Ovary (tissue), 9 donors: ENCODE measurements around the gene ZNF76. TPM values are rescaled to one million over a fixed set of nuclear protein-coding genes. Genes with fewer than 3 reads are reported as not detected.

Experiments
- DNase-seq, 5 donors: peaks; one replicate each; pipeline ENCODE4 v3.0.0-alpha.2; 2019 to 2020
- H3K27ac ChIP-seq, 2 donors: fragments of 200-600 bp; one replicate each; pipeline versions ENCODE4 v1.5.1 to v1.8.0; 2019 to 2022
- H3K27me3 ChIP-seq: fragments of 200-600 bp; one replicate; pipeline ENCODE4 v1.8.0; 2022
- H3K36me3 ChIP-seq: fragments of 200-600 bp; sonication (generic); one replicate; pipeline ENCODE4 v1.5.1; 2019
- H3K4me1 ChIP-seq: one replicate; pipeline ENCODE4 v1.8.1; 2013; ENCODE audit warnings: mild to moderate bottlenecking, moderate library complexity; ENCODE audit not compliant: insufficient read depth
- H3K4me3 ChIP-seq: fragments of 200-600 bp; sonication (generic); one replicate; pipeline ENCODE4 v1.5.1; 2017
- H3K9me3 ChIP-seq, 2 donors: fragments of 200-600 bp in 1 of 2; sonication (generic) in 1 of 2; one replicate each; pipeline versions ENCODE4 v1.5.1 to v1.8.1; 2013 to 2019; ENCODE audit warnings: mild to moderate bottlenecking in 1 of 2, moderate library complexity in 1 of 2
- CTCF ChIP-seq, 3 donors: fragments of 450-650 bp in 2 of 3; fragments of 200-600 bp in 1 of 3; IDR thresholded peaks; one replicate each; pipeline versions ENCODE4 v1.5.1 to v1.8.0; 2016 to 2022; ENCODE audit warnings: antibody characterized with exemption in 3 of 3, mild to moderate bottlenecking in 1 of 3
- EP300 ChIP-seq: sonication (generic); formaldehyde crosslinking; IDR thresholded peaks from one replicate; pipeline ENCODE4 v1.6.1; 2017; ENCODE audit warnings: antibody characterized with exemption
- POLR2A ChIP-seq: fragments of 450-650 bp; IDR thresholded peaks from one replicate; pipeline ENCODE4 v1.6.1; 2017; ENCODE audit warnings: antibody characterized with exemption, mild to moderate bottlenecking, moderate library complexity
- WGBS, 3 donors: extraction: QIAGEN DNeasy Blood & Tissue Kit in 1 of 3; methylation state at CpG; one replicate each; pipeline versions ENCODE4 v1.1.5 to v1.1.7; 2013 to 2017; 5-methylcytosine and 5-hydroxymethylcytosine counted together
- intact Hi-C, 4 donors: fragments of 100-400 bp; cut with DNase I; formaldehyde crosslinking; loops; one replicate each; pipeline versions ENCODE4 v1.11.0 to v1.15.1; 2022 to 2023
- polyA plus RNA-seq, 2 donors: library from polyadenylated mRNA; stranded (reverse); fragments of 200-250 nt in 1 of 2; fragments of 350-450 nt in 1 of 2; fragmentation: Illumina TruSeq in 1 of 2; extraction: RNeasy Lipid Tissue Mini Kit (QIAGEN cat#74804) in 1 of 2; gene quantifications; one replicate each; pipeline ENCODE4 v1.2.3, GENCODE V29; 2013 to 2014
- total RNA-seq, 7 donors: library from RNA; depleted of rRNA in 2 of 7; stranded (reverse); fragments of >200 nt in 2 of 7; fragmentation: NEBNext Ultra II Directional in 3 of 7; extraction: Animal tissue kit (Norgen Biotek cat#: 25700) in 3 of 7; gene quantifications; one replicate each; pipeline versions ENCODE4 v1.1.0 to v1.2.4, GENCODE V29; 2016 to 2023
- donor health status: DM: no; HTN: no; CAD: no; lungs with moderate emphysema.
- donor health status: DM: no; HTN: no; CAD: no.
- donor health status: Bipolar disorder and iron deficiency.
- donor health status: DM: yes; HTN: yes; CAD: no.
- donor health status: DM: no; HTN: no; CAD: no.
- donor health status: DM: yes; HTN: yes; CAD: no.

ZNF76 gene
- total and polyA plus RNA-seq, 9 donors: 17.0 to 55.0 (median 42.8) TPM

DNA sequence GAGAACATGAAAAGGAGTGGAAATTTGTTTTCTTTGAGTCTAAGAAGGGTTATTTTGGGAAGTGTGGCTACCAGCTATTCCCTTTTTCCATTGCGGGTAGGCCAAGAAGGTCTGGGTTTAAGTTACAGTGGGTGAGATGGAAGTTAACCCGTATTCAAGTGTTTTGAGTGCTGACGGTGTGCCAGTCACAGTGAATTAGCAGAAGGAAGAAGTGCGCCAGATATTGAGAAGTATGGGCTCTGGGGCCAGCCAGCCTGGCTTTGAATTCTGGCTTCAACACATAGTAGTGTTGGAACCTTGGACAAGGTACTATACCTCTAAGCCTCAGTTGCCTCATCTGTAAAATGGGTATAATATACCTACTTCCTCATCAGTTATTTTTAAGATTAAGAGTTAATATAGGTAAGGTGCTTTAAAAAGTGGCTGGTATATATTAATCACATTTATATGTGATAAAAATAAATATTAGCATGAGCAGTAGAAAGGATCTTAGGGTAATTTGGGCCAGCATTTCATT is 16.3 kb downstream of the ZNF76 start:
- no peak for DNase-seq
- TF ChIP-seq POLR2A (no peak), CTCF (IDR thresholded peaks at IDR 0.05) (no peak), EP300 (no peak)
- 80 to 84% (median 83%) methylated on average over 4 of the region's 4 CpGs for WGBS, 3 donors
- Histone ChIP-seq H3K27ac (no peak overlapping the region), H3K4me1 (peaks cover 5% of the 10 kb centered on the region), H3K27me3 (no peaks in the 10 kb centered on the region), H3K36me3 (no peaks in the 10 kb centered on the region), H3K4me3 (no peak overlapping the region), H3K9me3 (no peaks in the 10 kb centered on the region)
- intact Hi-C loops: no loop called here

DNA sequence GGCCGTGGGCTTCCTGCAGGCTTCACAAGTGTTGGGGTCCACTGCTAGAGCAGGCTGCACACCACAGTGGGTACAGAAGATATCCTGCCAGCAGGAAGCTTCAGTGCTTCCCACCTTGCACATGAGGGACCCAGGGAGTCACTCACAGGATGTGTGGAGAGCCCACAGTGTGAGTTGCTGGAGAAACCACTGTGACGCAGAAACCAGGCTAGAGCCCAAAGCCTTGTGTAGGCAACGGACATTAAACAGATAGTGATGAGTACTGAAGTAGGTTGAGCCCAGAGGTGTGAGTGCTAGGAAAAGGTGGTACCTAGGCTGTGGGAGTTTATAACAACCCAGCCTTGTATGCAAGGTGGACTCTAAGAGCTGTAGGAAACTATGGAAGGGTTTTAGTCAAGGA is 19.2 kb downstream of the ZNF76 start:
- Histone ChIP-seq H3K4me1 (peaks cover 5% of the 10 kb centered on the region), H3K27ac (no peak overlapping the region), H3K4me3 (no peak overlapping the region), H3K27me3 (no peaks in the 10 kb centered on the region), H3K36me3 (no peaks in the 10 kb centered on the region), H3K9me3 (no peaks in the 10 kb centered on the region)
- intact Hi-C loops: no loop called here
- TF ChIP-seq EP300 (no peak), POLR2A (no peak), CTCF (IDR thresholded peaks at IDR 0.05) (no peak)
- WGBS, 3 donors: 97 to 99% (median 98%) methylated on average over 3 of the region's 3 CpGs
- no peak for DNase-seq

- Histone ChIP-seq H3K4me3 (no peak overlapping the region), H3K9me3 (no peaks in the 10 kb centered on the region), H3K27ac (no peak overlapping the region), H3K27me3 (no peaks in the 10 kb centered on the region), H3K36me3 (no peaks in the 10 kb centered on the region), H3K4me1 (no peaks in the 10 kb centered on the region)
- intact Hi-C loops: no loop called here
- 57 to 65% (median 64%) methylated on average over 4 of the region's 4 CpGs for WGBS, 3 donors
- TF ChIP-seq POLR2A: no peak
- no peak for TF ChIP-seq CTCF (IDR thresholded peaks at IDR 0.05)
- no peak for TF ChIP-seq EP300
- no peak for DNase-seq
Measured at GRCh38 chr6:35280903-35281302, 21.4 kb downstream of the ZNF76 start.

DNA sequence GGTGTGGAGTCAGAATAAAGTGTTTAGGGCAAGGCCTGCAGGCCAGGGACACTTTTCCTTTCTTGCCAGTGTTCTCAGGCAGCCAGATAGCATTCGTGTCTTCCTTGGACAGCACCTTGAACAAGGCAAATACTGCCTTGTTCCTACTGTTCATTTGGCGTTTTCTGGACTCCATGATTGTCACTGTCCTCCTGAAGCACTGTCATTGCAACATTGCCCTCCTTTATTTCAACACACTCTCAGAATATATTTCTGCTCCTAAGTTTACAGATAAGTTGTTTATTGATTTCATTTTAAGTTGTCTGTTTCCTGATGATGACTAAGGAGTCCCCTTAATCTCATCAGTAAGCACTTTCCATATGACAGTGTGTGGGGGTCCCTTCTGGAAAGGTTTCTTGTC is 22.9 kb downstream of the ZNF76 start:
- no peaks in the 10 kb centered on the region for H3K4me1 ChIP-seq
- H3K9me3 ChIP-seq: no peaks in the 10 kb centered on the region
- TF ChIP-seq CTCF (IDR thresholded peaks at IDR 0.05) (no peak), POLR2A (no peak), EP300 (no peak)
- 86 to 93% (median 88%) methylated on average over 2 of the region's 2 CpGs for WGBS, 3 donors
- H3K27me3 ChIP-seq: no peaks in the 10 kb centered on the region
- intact Hi-C loops: no loop called here
- H3K36me3 ChIP-seq: peaks cover 2% of the 10 kb centered on the region
- DNase-seq: no peak
- H3K27ac ChIP-seq: no peak overlapping the region
- no peak overlapping the region for H3K4me3 ChIP-seq
